NCI-H748 (cell line): ENCODE measurements around the gene KIF26B.
A peak's percentile ranks its signal among the peaks of the same experiment; 100 is the strongest.
"Not testable (repeated sequence)": the region's sequence is repeated elsewhere in the genome, so short reads cannot be mapped to it uniquely, and the experiment has no call there.

ENCODE experiments used
- DNase-seq: peaks from one replicate; lab custom pipeline; 2025; ENCODE audit not compliant: unreplicated experiment; lab: John Stamatoyannopoulos, UW

Gene KIF26B

DNA sequence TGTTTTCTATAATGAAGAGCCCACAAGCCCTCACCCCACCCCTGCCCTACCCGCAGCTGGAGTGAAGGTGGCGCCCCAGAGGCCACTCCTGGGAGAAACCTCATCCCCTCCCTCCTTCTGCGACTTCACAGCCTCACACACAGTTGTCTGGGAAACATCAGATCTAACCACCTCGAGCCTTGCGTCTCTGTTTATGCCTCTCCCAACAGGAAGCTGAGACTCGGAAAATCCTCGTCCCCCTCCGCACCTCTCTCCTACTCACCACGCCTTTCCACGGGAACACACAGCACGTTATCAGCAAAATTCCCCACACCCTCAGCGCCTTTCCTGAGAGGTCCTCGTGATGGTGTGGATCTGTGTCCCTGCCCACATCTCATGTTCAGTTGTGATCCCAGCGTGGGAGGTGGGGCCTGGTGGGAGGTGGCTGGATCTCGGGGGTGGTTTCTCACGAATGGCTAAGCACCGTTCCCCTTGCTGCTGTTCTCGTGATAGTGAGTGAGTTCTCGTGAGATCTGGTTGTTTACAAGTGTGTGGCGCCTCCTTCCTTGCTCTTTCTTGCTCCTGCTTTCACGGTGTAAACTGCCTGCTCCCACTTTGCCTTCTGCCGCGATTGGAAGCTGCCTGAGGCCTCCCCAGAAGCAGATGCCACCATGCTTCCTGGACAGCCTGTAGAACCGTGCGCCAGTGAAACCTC lies 190.6 kb downstream of the KIF26B start:
- peak; percentile 9 for DNase-seq

GRCh38 chr1:245348626-245349025 lies 193.8 kb downstream of the KIF26B start:
- DNase-seq = no peak

DNA sequence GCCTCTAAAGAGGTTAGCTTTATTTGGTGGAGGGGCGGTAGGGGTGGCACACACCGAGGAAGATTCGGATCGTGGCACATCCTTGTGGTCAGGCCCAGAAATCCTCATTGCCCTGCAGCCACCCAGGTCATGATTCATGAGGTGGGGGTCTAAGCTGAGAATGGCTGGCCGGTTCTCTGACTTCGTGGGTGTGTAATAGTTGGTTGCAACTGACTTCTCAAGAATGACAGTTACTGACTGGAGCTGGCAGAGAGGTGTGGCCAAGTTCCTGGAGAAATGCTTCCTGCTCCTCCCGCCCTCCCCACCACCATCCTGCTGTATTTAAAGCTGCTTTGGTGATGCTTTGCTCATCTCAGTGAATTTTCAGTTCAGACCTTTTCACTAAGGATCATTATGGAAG lies 198.6 kb downstream of the KIF26B start:
- no peak for DNase-seq

GRCh38 chr1:245353915-245354775 lies 199.4 kb downstream of the KIF26B start:
- DNase-seq = no peak

DNA sequence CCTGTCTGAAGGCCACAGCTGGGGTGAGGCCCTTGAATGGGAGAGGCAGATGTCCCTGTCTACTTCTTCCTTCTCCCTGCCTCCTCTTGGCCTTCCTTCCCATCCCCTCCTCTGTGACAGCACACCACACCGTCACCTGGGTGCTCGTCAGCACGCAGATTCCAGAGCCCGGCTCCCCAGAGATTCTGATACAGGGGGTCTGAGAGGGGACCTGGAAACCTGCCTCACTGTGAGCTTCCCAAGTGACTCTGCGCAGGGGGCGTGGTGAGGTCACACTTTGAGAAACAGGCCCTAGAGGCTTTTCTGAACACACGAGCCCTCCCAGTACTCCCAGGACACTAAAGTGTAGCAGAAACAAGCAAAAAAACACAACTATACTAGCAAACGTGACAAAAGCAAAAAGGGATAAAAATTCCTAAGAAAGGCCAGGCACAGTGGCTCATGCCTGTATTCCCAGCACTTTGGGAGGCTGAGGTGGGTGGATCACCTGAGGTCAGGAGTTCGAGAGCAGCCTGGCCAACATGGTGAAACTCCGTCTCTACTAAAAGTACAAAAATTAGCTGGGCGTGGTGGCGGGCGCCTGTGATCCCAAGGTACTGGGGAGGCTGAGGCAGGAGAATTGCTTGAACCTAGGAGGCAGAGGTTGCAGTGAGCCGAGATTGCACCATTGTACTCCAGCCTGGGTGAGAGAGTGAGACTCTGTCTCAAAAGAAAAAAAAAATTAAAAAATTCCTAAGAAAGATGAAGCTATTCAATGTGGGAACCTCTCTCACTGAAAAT lies 201.3 kb downstream of the KIF26B start:
- not testable (repeated sequence) for DNase-seq

GRCh38 chr1:245356891-245357585 lies 202.3 kb downstream of the KIF26B start:
- no peak for DNase-seq

DNA sequence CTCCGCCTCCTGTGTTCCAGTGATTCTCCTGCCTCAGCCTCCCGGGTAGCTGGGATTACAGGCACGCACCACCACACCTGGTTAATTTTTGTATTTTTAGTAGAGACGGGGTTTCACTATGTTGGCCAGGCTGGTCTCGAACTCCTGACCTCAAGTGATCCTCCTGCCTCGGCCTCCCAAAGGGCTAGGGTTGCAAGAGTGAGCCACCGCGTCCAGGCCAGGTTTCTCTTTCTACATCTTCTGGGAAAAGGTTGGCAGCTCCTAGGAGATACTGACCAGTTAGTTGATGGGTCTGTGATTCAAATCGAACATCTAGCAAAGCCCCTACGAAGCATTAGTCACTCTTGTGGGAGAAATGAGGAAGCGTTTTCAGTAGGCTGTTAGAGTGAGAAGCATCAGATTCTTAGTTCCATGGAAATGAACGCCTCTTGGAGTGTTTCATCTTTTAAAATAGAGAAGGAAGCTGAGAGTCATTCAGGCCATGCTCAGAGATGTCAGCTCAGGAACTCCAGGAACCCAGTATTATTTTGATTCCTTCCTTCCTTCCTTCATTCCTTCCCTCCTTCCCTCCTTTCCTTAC lies 204.4 kb downstream of the KIF26B start:
- not testable (repeated sequence) for DNase-seq

DNA sequence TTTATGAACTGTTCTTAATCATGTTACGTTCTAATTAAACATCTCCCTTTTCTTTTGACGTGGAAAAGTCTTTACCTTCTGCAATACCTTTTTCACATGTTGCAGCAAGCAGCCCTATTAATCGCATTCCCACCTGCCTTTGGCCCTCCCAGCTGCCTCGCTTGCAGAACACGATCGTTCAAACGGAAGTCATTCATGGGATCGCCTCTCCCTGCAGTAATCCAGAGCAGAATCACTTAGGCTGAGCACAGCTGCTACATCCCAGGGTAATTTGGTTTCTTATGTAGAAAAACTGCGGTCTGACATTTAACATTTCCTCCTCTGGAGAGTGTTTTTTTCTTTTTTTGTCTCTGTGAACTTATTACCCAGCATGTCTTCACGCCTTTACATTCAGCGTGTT lies 206.3 kb downstream of the KIF26B start:
- DNase-seq = peak; percentile 12

DNA sequence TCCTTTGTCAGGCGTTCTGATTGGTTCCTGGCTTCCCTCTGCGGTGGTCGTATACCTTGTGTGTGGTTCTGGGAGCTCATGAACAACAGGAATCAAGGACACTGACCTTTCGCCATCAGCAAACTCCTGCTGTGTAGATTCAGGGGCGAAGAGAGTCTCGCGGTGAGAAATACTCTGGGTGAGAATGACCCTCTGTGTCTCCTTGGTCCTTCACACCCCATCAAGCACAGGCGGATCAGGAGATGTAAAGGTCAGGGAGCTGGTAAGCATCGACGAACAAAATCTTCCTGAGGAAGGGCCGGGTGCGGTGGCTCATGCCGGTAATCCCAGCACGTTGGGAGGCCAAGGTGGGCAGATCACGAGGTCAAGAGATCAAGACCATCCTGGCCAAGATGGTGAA lies 207.2 kb downstream of the KIF26B start:
- no peak for DNase-seq

GRCh38 chr1:245363461-245364200 lies 208.8 kb downstream of the KIF26B start:
- DNase-seq = no peak

DNA sequence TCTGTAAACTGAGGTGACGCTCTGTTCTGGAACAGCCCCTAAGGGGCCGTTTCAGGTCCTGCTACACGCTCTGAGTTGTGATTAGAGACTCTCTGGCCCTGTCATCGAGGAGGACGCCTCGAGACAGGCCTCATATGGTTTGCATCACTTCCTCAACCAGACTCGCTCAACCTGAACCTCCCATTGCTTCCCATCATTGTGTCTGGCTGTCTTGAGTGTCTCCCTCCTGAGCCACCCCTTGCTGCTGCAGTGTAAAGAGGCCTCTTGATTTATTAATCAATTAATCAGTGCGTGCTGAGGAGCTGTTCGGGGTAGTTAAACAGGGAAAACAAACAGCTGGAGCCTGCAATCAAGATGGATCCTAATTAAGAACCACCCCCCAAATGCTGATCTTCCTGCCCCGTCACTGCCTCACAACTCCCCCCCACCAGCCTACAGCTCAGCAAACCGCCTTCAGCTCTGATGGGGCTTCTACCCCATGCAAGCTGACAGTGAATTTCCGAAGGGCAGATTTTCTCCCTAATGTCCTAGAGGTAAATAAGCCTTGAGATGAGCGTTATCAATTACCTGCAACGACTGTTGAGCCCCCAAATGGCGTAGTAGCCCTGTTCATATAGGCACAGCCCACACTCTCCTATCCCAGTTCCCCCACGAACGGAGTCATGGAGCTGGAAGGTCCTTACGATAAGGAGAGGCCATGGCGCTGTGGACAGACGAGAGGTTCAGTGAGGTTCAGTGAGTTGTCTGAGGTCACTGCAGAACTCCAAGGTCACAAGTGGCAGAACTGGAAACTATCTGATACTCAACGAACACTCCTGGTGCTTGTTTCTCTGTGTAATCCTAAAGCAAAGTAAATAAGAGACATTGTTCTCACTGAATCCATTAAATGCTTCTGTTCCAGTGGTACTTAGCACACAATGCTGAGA lies 210.6 kb downstream of the KIF26B start:
- no peak for DNase-seq

GRCh38 chr1:245366886-245367285 lies 212.1 kb downstream of the KIF26B start:
- no peak for DNase-seq

GRCh38 chr1:245370175-245370825 lies 215.5 kb downstream of the KIF26B start:
- no peak for DNase-seq

- DNase-seq = peak; percentile 65
These were observed 216.3 kb downstream of the KIF26B start for GRCh38 chr1:245370905-245371581.

- no peak for DNase-seq
These were observed 218.3 kb downstream of the KIF26B start for GRCh38 chr1:245373131-245373530.

DNA sequence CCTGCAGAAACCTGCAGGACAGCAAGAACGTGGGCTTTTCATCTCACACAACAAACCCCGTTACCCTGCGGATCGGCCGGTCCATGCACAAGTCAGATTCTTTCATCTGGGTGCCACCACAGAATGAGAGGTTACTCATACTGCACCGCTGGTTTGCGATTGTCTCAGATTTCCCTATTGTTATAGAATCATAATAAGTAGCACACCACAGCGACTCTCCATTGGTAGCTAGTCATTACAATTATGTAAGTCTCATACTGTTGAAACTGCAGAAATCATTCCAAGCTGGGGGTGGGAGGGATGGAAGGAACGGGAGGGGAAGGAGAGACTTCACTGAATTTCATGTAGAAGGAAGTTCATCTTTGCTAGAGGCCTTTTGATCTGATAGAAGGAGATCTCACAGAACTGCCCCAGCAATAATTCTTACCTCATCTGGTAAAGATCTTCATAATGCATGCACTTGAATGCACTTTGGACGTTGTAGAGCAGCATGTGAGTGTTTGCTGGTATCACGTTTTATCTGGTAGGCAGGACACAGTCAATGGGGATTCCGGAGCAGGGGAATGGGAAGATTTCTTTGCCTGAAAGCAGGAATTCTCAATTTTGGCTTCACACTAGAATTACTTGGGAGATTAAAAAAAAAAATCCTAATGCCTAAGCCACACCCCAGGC lies 221.1 kb downstream of the KIF26B start:
- DNase-seq = no peak

DNA sequence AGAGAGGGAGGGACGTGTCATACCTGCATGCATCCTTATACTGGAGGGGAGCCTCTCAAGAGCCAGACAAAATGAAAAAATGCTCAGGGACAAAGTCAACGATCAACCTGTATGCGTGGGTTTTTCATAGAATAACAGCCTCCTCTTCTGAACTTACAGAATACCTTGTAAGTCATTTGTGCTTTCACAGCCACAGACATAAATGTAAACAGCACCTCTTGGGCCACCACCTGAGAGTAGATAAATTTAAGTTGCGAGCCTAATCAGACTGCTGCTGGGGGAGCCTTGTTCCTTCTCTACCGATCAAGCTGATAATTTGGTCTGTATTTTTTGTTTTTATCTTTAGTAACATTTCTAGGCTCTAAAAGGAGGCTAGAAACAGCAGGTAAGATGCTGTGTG lies 223.1 kb downstream of the KIF26B start:
- DNase-seq = no peak
